ENCODE measurements around the gene TMEM106C. TPM values are rescaled to one million over a fixed set of nuclear protein-coding genes. Genes with fewer than 3 reads are reported as not detected.

The TMEM106C gene
- total RNA-seq, 1 experiment from 2014 or later: 50.0 TPM

DNA sequence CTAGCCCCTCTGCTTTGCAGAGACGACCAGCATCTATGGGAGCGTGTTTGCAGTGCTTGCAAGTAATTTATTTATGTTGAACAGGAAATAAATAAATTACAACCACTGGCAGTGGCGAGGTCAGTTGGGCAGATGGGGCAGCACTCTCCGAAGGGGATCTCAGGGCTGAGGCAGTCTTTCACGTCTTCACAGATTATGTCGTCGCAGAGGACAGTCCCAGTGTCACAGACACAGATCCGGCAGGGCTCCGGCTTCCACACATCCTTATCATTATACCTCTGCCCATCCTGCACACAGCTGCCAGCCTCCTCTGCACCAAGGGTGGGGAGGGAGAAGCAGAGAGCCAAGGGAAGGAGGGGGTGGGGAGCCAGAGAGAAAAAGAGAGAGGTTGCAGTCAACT lies 36.4 kb downstream of the TMEM106C start:
- intact Hi-C loops (cut with micrococcal nuclease): loop anchor here (5.0 kb wide), 1 partner anchor 157 kb away; the partner anchor contains the start of gene ASB8
- DNase-seq (ENCODE audit: unreplicated experiment): no peak
- peaks cover 5% of the 10 kb centered on the region for H3K4me1 Mint-ChIP-seq (ENCODE audit: insufficient read depth, unreplicated experiment)
- no peaks in the 10 kb centered on the region for H3K36me3 Mint-ChIP-seq (ENCODE audit: insufficient read depth, unreplicated experiment)
- no TSS peak for BruUV-seq (replicated peaks)
- H3K27ac Mint-ChIP-seq (ENCODE audit: low read depth, unreplicated experiment): no peak overlapping the region
- POLR2A ChIA-PET: interaction anchor here (0.6 kb wide), 1 partner anchor 38 kb away, joined by 3 read pairs; no protein-coding TSS in a partner anchor
- H3K9me3 Mint-ChIP-seq (ENCODE audit: unreplicated experiment): no peaks in the 10 kb centered on the region
- CTCF ChIA-PET: interaction anchor here (0.5 to 0.6 kb wide), 4 partner anchors 36 to 942 kb away, joined by 3 read pairs; partner anchors contain the start of gene TMEM106C
- TF ChIP-seq, protein P1, sequence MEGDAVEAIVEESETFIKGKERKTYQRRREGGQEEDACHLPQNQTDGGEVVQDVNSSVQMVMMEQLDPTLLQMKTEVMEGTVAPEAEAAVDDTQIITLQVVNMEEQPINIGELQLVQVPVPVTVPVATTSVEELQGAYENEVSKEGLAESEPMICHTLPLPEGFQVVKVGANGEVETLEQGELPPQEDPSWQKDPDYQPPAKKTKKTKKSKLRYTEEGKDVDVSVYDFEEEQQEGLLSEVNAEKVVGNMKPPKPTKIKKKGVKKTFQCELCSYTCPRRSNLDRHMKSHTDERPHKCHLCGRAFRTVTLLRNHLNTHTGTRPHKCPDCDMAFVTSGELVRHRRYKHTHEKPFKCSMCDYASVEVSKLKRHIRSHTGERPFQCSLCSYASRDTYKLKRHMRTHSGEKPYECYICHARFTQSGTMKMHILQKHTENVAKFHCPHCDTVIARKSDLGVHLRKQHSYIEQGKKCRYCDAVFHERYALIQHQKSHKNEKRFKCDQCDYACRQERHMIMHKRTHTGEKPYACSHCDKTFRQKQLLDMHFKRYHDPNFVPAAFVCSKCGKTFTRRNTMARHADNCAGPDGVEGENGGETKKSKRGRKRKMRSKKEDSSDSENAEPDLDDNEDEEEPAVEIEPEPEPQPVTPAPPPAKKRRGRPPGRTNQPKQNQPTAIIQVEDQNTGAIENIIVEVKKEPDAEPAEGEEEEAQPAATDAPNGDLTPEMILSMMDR (IDR thresholded peaks at IDR 0.05; ENCODE audit: unreplicated experiment): no peak
- H3K27me3 Mint-ChIP-seq (ENCODE audit: insufficient read depth, unreplicated experiment): peaks cover 54% of the 10 kb centered on the region
- no peak overlapping the region for H3K4me3 Mint-ChIP-seq (ENCODE audit: unreplicated experiment)

DNA sequence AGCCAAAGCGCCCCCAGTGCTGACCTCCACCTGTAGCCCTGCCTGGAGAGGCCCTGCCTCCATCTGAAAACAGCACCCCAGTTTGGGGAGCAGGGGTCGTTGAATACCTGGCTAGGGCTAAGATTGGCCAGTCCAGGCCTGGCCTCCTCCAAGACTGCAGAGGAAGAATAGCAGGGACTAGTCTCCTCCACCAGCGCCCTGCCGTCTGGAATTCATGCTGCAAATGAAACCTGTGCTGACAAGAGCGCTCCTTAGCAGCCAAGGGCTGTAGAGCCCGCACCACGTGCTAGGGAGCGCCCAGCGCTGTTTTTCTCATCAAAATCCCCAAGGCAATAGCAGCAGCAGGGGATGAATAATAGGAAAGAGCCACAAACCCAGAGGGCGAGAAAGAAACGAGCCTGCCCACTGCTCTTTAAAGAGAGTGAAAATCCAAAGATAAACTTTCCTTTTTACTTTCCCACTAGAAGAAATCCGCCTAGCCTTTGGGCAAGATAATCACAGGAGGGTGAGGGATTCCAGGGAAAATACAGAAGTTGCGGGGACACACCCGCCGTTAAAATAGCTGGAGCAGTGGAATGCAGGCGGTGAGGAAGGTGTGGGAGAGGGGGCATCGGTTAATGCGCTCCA lies 37.6 kb downstream of the TMEM106C start:
- TF ChIP-seq, protein P1 (IDR thresholded peaks at IDR 0.05; ENCODE audit: unreplicated experiment): no peak
- POLR2A ChIA-PET: interaction anchor here (1.0 kb wide), 2 partner anchors 9 to 24 kb away, joined by 3 to 4 read pairs; no protein-coding TSS in a partner anchor
- Mint-ChIP-seq H3K27me3 (ENCODE audit: insufficient read depth, unreplicated experiment) (peaks cover 57% of the 10 kb centered on the region), H3K4me1 (ENCODE audit: insufficient read depth, unreplicated experiment) (peaks cover 5% of the 10 kb centered on the region), H3K36me3 (ENCODE audit: insufficient read depth, unreplicated experiment) (no peaks in the 10 kb centered on the region), H3K27ac (ENCODE audit: low read depth, unreplicated experiment) (peak overlapping the region; percentile 87), H3K4me3 (ENCODE audit: unreplicated experiment) (peak overlapping the region; percentile 91), H3K9me3 (ENCODE audit: unreplicated experiment) (no peaks in the 10 kb centered on the region)
- intact Hi-C loops (cut with micrococcal nuclease): loop anchor here (5.0 kb wide), 1 partner anchor 156 kb away; the partner anchor contains the start of gene ASB8
- BruUV-seq (replicated peaks): no TSS peak
- DNase-seq (ENCODE audit: unreplicated experiment): peak; percentile 73
- CTCF ChIA-PET: interaction anchor here (0.7 to 1.3 kb wide), 3 partner anchors 13 to 51 kb away, joined by 3 read pairs; no protein-coding TSS in a partner anchor

DNA sequence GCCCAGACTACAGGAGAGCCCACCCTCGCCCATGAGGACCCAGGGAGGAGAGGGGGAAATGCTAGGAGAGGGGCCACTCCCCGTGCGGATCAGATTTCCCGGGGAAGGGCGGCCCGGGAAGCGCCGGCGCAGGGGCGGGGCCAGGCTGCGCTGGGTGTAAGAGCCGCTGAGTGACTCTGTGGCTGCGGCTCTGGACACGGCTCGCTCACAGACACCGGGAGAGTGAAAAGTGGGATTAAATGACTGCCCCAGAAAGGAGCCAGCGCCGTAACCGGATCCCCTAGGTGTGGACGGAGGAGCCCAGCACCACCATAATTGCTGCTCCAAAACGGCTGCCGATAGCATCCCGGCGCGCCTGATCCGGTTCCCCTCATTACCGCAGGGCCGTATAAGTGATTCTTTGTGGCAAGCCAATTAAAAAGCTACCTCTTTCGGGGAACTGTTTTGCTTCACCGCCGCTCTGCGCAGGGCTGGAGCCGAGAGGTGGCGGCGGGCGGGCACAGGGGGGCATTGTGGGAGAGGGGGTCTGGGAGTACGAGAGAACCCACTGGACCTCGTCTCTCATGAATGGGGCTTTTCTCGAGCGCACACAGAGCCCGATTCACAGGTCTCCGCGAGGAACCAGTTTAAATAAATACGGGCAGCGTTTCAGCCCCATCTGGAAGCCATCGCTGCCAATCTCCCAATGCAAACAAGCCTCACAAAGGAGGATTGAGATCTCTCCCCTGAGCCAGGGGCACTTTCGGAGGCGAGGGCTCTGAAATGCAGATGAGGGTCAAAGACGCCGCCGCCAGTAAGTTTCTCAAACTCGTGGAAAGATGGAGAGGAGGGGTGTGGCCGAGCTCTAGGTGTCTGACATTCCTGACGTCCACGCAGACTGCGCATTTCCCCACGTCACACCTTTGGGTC lies 38.4 kb downstream of the TMEM106C start:
- TF ChIP-seq, protein P1 (IDR thresholded peaks at IDR 0.05; ENCODE audit: unreplicated experiment): no peak
- intact Hi-C loops (cut with micrococcal nuclease): loop anchor here (5.0 kb wide), 1 partner anchor 156 kb away; the partner anchor contains the start of gene ASB8
- POLR2A ChIA-PET: interaction anchor here (0.8 to 1.2 kb wide), 4 partner anchors 9 to 60 kb away, joined by 3 read pairs; no protein-coding TSS in a partner anchor
- peak; percentile 67 for DNase-seq (ENCODE audit: unreplicated experiment)
- Mint-ChIP-seq H3K4me1 (ENCODE audit: insufficient read depth, unreplicated experiment) (peaks cover 5% of the 10 kb centered on the region), H3K4me3 (ENCODE audit: unreplicated experiment) (peak overlapping the region; percentile 91), H3K27me3 (ENCODE audit: insufficient read depth, unreplicated experiment) (peaks cover 64% of the 10 kb centered on the region), H3K9me3 (ENCODE audit: unreplicated experiment) (no peaks in the 10 kb centered on the region), H3K27ac (ENCODE audit: low read depth, unreplicated experiment) (peak overlapping the region; percentile 87), H3K36me3 (ENCODE audit: insufficient read depth, unreplicated experiment) (no peaks in the 10 kb centered on the region)
- BruUV-seq (replicated peaks): no TSS peak
- CTCF ChIA-PET: interaction anchor here (0.7 to 1.3 kb wide), 3 partner anchors 12 to 51 kb away, joined by 3 read pairs; no protein-coding TSS in a partner anchor

All from MCF 10A (cell line).